ENCODE data around the gene CFAP43. TPM values are rescaled to one million over a fixed set of nuclear protein-coding genes. Genes with fewer than 3 reads are reported as not detected.
A peak's percentile ranks its signal among the peaks of the same experiment; 100 is the strongest.

The CFAP43 gene
- total RNA-seq, 1 experiment from 2014 or later = 6.0 TPM

DNA sequence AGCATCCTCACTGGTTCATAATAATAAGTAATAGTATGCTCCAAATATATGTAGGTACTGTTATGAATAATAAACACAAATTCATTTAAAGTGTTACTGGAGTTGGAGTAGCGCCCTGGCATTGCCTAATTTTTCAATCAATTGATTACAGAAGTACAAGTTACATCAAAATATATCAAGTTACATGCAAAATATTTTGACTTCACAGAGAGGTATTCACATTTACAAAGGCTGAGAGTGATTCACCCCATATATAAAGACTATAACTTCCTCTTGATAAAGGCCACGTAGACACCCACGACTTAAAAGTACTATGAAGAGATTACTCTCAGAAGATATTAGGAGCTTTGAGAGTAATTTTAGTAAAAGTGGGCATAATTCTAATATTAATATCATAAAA, 132.9 kb downstream of the CFAP43 start:
- peak in 1 of 2 experiments; percentile 83 for DNase-seq
- POLR2A ChIA-PET (ENCODE audit: unreplicated experiment) = no interaction called here
- Histone ChIP-seq H3K4me1 (replicated peaks; ENCODE audit: insufficient read depth) (peaks cover 16% of the 10 kb centered on the region), H3K27ac (peak overlapping the region; percentile 57), H4K20me1 (ENCODE audit: insufficient read depth) (no peaks in the 10 kb centered on the region), H3K79me2 (ENCODE audit: low read depth) (no peaks in the 10 kb centered on the region), H3F3A (ENCODE audit: insufficient read depth, low read depth) (peaks cover 12% of the 10 kb centered on the region; the same call in 1 of the 2 replicates), H3K4me3 (no peak overlapping the region), H3K9me3 (ENCODE audit: insufficient read depth, low read depth) (no peaks in the 10 kb centered on the region), H3K27me3 (ENCODE audit: insufficient read depth, low read depth) (no peaks in the 10 kb centered on the region), H3K4me2 (peak overlapping the region; percentile 35), H3K9me2 (ENCODE audit: insufficient read depth) (no peaks in the 10 kb centered on the region), H2AFZ (no peak overlapping the region), H3K36me3 (ENCODE audit: low read depth) (no peaks in the 10 kb centered on the region)
- CTCF ChIA-PET = no interaction called here
- no TSS peak for BruUV-seq (replicated peaks)
- intact Hi-C loops (cut with micrococcal nuclease; ENCODE audit: unreplicated experiment) = no loop called here
- TF ChIP-seq, protein P1, sequence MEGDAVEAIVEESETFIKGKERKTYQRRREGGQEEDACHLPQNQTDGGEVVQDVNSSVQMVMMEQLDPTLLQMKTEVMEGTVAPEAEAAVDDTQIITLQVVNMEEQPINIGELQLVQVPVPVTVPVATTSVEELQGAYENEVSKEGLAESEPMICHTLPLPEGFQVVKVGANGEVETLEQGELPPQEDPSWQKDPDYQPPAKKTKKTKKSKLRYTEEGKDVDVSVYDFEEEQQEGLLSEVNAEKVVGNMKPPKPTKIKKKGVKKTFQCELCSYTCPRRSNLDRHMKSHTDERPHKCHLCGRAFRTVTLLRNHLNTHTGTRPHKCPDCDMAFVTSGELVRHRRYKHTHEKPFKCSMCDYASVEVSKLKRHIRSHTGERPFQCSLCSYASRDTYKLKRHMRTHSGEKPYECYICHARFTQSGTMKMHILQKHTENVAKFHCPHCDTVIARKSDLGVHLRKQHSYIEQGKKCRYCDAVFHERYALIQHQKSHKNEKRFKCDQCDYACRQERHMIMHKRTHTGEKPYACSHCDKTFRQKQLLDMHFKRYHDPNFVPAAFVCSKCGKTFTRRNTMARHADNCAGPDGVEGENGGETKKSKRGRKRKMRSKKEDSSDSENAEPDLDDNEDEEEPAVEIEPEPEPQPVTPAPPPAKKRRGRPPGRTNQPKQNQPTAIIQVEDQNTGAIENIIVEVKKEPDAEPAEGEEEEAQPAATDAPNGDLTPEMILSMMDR (conservative IDR thresholded peaks at IDR 0.05) = no peak
- no peak for TF ChIP-seq EZH2 (IDR thresholded peaks at IDR 0.05; ENCODE audit: low read depth)

DNA sequence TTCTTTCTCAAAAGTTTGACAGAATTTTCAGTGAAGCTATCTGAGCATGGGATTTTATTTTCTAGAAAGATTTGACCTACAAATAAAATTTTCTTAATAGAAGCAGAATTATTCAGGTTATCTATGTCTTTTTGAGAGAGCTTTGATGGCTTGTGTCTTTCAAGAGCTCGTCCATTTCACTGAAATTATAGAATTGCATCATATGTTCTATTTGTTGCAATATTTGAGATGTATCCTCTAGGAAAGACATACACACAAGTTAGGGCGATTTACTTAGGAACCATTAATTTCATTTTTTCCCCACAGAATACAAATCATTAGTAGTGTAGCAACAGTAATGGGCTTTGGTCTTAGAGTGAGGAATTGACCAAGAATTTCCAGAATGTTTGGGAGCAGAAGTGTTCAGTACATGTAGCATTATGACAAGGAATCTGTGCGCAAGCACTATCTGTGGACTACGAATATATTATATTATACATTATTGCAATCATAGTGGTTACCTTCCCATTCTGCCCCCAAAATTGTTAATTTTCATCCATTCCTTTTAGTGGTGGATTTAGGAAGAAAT, 133.7 kb downstream of the CFAP43 start:
- CTCF ChIA-PET = no interaction called here
- H2AFZ ChIP-seq = no peak overlapping the region
- TF ChIP-seq EZH2 (IDR thresholded peaks at IDR 0.05; ENCODE audit: low read depth) = no peak
- TF ChIP-seq, protein P1 (conservative IDR thresholded peaks at IDR 0.05) = no peak

DNA sequence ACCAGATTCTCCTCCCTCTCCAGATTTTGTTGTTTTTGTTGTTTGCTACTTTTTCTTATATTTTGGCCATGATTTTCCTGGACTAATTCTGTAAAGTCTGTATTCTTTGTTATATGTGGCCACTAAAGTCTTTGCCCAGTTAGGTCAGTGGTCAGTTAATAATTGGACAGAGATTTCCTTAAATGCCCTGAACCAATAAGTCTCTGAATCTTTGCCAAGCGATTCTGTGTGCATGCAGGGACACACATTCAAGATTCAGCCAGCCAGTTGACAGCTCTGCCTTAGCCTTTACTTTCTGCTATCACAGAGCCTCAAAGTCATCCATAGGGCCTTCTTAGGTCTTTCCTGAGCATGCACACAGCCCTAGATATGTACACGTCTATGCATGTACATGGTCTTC, 135.5 kb downstream of the CFAP43 start:
- POLR2A ChIA-PET (ENCODE audit: unreplicated experiment) = no interaction called here
- no TSS peak for BruUV-seq (replicated peaks)
- Histone ChIP-seq H2AFZ (no peak overlapping the region), H3K4me3 (no peak overlapping the region), H3K27ac (no peak overlapping the region), H3F3A (ENCODE audit: insufficient read depth, low read depth) (peaks cover 25% of the 10 kb centered on the region), H3K79me2 (ENCODE audit: low read depth) (no peaks in the 10 kb centered on the region), H3K4me2 (no peak overlapping the region), H3K9me3 (ENCODE audit: insufficient read depth, low read depth) (peaks cover 15% of the 10 kb centered on the region; the same call in 1 of the 2 replicates), H3K36me3 (ENCODE audit: low read depth) (no peaks in the 10 kb centered on the region; the same call in 1 of the 2 replicates), H3K9me2 (ENCODE audit: insufficient read depth) (no peaks in the 10 kb centered on the region), H3K4me1 (replicated peaks; ENCODE audit: insufficient read depth) (peaks cover 16% of the 10 kb centered on the region), H4K20me1 (ENCODE audit: insufficient read depth) (no peaks in the 10 kb centered on the region), H3K27me3 (ENCODE audit: insufficient read depth, low read depth) (no peaks in the 10 kb centered on the region)
- intact Hi-C loops (cut with micrococcal nuclease; ENCODE audit: unreplicated experiment) = no loop called here
- CTCF ChIA-PET = no interaction called here
- no peak for DNase-seq
- TF ChIP-seq, protein P1 (conservative IDR thresholded peaks at IDR 0.05) = no peak
- TF ChIP-seq EZH2 (IDR thresholded peaks at IDR 0.05; ENCODE audit: low read depth) = no peak

More for the DNA sequence above, 133.7 kb downstream of the CFAP43 start:
- POLR2A ChIA-PET (ENCODE audit: unreplicated experiment) = interaction anchor here (0.6 kb wide), 1 partner anchor 23 kb away, joined by 5 read pairs; no protein-coding TSS in a partner anchor
- Histone ChIP-seq H3K4me1 (replicated peaks; ENCODE audit: insufficient read depth) (peaks cover 16% of the 10 kb centered on the region), H3K4me2 (no peak overlapping the region), H3K27me3 (ENCODE audit: insufficient read depth, low read depth) (no peaks in the 10 kb centered on the region), H3K9me2 (ENCODE audit: insufficient read depth) (no peaks in the 10 kb centered on the region), H3K27ac (peak overlapping the region; percentile 57), H3K36me3 (ENCODE audit: low read depth) (no peaks in the 10 kb centered on the region), H4K20me1 (ENCODE audit: insufficient read depth) (no peaks in the 10 kb centered on the region), H3F3A (ENCODE audit: insufficient read depth, low read depth) (peaks cover 20% of the 10 kb centered on the region), H3K79me2 (ENCODE audit: low read depth) (no peaks in the 10 kb centered on the region), H3K4me3 (no peak overlapping the region), H3K9me3 (ENCODE audit: insufficient read depth, low read depth) (0 out of 2 replicates have a peak, but pooled peaks cover 4% of the 10 kb centered on the region)
- no peak for DNase-seq
- intact Hi-C loops (cut with micrococcal nuclease; ENCODE audit: unreplicated experiment) = no loop called here
- BruUV-seq (replicated peaks) = no TSS peak
